HG03442 (cell line): ENCODE data around the gene MED29.
"Not testable (repeated sequence)": the region's sequence is repeated elsewhere in the genome, so short reads cannot be mapped to it uniquely, and the experiment has no call there.

ENCODE experiments used
- ATAC-seq: cut with Tn5 transposase; IDR thresholded peaks from one replicate; pipeline ENCODE4 v1.9.1; 2021; ENCODE audit warnings: mild to moderate bottlenecking, moderate library complexity; ENCODE audit not compliant: unreplicated experiment

The MED29 gene

DNA sequence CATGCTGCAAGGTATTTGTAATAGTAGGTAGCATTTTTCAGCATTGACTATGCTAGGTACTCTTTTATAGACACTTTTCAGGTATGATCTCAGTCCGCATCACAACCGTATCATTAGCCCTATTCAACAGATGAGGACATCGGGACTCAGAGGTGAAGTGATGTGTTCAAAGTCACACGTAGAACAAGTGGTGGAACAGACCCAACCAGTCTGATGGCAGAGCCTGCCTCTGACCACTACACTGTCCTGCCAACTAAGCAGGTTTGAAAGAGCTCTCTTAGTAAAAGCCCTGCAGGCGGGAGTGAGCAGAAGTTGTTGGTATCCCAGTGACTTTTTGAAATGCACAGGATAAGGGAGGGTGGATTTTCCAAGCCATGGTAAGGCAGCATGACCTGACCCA is 20.4 kb upstream of the MED29 start:
- no peak for ATAC-seq

- ATAC-seq = no peak
Observed at GRCh38 chr19:39372047-39372802, 19.0 kb upstream of the MED29 start.

- ATAC-seq = no peak
Observed at GRCh38 chr19:39372941-39373340, 18.2 kb upstream of the MED29 start.

DNA sequence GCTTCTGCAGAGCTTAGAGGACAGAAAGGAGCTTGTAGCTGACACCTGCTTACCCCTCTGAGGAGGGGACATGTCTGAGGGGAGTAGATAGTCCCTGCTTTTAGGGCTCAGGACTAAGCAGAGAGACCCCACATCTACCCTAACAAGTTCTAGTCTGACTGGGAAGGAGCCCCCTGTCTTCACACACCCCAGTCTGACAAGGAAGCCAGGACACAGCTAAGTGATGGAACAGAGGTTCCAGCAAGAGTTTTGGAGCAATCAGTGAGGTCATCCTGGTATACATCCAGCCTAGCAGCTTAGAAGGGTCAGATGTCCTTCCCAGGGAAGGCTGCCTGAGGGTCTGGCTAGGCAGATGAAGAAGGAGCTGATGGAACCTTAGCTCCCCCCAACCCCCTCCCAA is 15.2 kb upstream of the MED29 start:
- ATAC-seq = no peak

DNA sequence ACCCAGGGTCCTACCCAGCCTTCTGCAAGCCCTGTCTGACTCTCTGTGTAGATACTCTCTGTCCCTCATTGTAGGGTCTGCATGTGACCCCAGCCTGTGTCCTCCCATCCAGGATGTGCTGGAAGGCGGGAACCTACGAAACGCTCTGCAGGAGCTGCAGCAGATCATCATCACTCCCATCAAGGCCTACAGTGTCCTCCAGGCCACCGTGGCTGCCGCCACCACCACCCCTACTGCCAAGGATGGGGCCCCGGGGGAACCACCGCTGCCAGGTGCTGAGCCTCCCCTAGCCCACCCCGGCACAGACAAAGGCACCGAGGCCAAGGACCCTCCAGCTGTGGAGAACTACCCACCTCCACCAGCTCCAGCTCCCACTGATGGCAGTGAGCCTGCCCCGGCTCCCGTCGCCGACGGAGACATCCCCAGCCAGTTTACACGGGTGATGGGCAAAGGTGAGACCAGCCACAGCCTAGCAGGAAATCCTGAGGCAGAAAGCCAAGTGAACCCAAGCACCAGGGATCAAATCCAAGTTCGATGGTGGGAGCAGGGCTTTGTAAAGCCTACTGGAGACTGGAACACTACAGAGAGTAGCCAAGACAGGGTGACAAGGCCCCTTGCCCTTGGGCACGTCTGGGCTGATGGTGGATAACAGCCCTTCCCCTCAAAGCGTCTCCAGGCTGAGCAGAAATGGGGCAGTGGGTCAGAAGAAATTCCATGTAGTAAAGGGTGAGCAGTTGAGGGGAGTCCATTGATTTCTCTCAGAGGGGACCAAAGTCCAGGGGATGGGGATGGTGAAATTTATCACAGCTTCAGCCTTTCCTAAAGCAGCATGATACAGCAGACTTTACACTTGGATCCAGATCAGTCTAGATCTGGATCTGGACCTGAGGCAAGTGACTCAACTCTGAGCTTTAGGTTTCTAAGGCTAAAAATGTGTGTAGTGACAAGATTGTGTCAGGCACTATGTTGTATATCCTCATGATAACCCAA is 13.5 kb upstream of the MED29 start:
- no peak for ATAC-seq

DNA sequence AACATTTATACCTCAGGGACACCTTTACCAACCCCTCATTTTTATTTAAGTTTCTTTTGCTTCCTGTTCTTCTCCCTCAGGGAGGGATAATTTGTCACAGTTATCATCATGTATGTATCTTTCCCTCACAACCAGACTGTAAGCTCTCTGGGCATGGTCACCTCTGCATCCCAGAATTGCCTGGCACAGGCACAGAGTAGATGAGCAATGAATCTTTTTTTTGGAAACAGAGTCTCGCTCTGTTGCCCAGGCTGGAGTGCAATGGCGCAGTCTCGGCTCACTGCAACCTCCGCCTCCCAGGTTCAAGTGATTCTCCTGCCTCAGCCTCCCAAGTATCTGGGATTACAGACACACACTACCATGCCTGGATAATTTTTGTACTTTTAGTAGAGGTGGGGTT is 11.8 kb upstream of the MED29 start:
- not testable (repeated sequence) for ATAC-seq

DNA sequence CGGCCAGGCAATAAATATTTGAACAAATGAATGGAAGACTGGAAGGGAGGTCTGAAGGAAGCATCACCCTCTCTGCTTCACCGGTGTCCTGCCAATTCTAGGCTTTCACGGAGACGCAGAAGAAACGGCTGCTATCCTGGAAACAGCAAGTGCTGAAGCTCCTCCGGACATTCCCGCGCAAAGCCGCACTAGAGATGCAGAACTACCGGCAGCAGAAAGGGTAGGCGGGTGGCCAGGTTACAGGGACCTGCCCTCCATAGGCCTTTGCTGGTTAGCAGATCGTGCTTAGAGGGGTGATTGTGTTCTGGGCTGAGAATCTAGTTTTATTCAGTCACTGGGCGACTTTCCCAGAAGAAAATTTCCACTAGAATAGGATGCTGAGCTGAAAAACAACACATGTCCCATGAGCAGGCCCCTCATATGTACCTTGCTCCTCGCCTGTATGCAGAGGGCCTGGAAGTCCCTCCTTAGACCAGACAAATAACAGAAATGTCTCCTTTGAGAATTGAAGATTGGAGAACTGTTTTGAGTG is 11.2 kb upstream of the MED29 start:
- no peak for ATAC-seq

DNA sequence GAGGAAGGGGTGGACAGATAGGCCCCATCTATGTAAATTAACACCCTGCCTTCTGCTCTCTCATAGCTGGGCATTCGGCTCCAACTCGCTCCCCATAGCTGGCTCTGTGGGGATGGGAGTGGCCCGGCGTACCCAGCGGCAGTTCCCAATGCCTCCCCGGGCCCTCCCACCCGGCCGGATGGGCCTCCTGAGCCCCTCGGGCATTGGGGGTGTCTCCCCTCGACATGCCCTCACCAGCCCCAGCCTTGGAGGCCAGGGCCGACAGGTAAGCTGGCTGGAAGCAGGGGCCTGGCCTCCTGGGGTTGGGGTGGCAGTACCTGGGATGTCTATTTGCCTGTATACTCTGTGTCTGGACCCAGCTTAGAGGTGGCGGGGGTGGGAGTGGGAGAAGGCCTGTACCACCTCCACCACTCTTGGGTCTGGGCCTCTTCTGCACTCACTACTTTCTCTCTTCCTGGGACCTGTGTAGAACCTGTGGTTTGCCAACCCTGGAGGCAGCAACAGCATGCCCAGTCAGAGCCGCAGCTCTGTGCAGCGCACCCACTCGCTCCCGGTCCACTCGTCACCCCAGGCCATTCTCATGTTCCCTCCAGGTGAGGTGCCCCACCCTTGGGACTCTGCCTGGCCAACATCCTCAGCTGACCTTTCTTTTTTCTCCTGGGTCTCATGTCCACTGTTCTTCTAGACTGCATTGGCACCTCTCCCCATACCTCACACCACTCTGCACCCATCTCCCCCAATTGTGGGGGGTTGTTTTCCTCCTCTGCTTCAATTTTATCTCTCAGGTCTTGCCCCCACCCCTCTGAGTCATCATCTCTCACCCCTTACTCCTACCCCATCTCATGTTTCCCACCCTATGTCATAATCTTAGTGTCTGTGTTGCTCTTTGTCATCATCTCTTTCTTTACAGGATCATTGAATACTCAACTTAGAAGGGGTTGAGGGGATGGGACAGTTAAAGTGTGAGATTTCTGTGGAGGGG is 10.4 kb upstream of the MED29 start:
- ATAC-seq = no peak

DNA sequence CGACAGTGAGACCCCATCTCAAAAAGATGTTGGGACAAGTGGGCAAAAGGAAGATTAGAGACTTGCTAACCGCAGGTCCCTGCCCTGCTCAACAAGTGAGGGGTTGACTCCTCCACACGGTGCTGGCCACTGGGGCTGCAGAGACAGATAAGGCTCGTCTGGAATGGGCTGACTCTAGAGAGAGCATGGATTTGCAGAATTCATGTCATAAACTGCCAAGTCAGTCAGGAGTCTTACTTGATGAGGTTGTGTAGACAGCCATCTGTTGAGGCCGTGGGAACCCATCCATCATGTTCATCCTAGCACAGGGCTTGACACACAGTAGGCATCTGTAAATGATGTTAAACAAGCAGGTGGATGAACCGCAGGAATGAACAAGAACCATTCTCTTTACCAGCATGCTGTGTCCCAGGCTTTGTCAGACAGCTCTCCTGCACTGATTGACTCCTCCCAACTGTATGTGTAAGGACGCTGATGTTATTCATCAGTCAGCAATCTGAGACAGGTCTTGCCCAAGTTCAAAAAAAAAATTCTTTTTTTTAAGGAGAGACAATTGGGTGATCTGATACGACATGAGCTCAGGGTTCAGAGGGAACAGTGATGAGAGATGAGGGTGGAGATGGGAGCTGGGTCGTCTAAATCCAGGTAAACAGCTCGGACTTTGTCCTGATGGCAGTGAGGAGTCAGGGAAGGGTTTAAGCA is 9.1 kb upstream of the MED29 start:
- no peak for ATAC-seq

DNA sequence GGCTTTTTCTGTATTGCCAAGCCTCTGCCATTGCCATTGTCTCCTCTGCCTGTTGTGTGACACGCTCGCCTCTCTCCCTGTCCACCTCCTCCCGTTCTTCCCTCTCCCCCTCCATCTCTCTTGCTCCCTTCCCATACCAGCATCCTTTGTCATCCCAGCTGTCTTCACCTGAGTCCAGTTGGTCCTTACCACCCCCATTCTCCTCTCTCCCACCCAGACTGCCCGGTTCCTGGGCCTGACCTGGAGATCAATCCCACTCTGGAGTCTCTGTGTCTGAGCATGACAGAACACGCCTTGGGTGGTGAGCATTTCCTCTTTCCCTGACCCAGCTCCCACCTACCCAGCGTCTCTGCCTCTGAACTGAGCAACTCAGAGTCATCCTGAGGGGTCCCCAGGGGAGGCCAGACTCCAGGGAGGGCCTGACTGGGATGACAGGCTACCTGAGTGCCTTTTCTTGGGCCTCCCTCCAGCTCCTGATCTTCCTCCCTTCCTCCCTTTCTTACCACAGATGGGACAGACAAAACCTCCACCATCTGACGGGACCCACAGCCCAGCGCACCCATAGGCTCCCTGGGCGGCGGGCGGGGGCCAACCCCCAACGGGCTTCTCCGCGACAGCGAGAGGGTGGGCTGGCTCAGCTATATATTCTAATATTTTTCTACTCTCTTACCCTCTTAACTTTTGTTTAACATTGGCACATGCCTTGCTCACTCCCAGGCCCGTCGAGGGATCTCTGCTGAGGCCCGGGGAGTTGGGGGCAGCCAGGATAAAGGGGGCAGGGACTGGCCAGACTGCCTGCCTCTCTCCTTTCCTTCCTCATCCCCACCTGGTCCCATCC is 8.0 kb upstream of the MED29 start:
- no peak for ATAC-seq

DNA sequence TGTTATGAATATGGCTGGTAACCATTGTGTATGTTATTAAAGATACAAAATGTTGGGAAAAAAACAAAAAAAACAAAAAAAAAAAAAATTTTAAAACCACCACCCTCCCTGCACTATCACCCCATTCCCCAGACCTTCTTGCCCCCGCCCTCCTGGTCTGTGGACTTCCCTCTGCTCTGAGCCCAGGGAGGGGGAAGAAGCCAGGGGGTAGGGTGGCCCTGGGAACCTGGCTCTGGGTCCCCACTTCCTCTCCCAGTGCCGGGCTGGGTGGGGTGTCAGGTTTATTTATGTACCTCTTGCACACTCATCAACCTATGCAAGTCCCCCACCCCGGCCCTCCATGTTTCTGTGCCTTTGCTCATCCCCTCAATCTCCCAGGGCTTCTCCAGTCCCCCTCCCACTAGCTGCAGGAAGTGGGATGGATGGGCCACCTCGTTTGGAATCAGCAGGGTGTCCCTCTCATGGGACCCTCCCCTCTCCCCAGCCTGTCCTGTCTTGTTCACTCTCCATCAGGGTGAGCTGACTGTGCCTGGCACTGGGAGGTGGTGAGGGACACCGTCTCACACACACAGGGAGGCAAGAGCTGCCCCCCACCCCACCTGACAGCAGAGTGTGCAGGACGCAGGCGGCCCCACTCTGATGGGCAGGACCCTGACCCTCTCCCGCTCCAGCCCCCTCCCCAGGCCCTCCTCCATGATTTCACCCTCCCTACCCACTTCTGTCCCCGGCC is 6.2 kb upstream of the MED29 start:
- no peak for ATAC-seq

GRCh38 chr19:39385629-39386411 is 5.4 kb upstream of the MED29 start:
- ATAC-seq = no peak

DNA sequence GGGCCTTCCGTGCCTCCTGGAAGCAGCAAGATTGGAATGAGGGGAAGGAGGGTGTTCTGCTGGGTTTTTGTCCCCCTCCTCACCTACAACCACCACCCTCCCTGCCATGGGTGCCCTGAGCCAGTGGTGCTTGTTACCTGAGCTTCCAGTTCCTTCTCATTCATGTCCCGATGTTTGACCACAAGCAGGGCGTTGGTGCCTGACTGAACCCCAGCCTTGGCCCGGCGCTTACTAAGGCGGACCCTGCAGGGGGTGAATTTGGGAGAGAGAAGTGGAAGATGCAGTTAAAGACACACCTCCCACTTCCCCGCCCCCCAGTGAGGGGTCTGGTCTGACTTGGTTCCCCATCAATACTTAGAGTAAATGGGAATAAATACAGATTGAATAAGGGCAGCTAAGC is 4.6 kb upstream of the MED29 start:
- no peak for ATAC-seq

DNA sequence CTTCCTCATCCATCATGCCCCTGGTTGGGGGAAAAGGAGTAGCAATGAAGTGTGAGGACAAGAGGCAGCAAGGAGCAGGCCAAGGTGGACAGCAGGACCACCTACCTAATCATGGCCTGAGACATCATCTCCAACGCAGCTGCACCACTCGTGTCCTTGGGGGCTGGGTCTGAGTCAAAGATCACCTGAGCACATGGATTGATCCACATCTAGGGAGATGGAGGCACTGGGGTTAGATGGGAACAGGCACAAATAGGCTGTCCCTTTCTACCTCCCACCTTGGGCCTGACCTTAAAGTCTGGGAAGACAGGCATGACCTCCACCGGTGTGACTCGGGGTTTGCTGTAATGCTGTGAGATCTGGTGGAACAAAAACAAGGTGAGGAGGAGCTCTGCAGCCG is 2.5 kb upstream of the MED29 start:
- no peak for ATAC-seq

GRCh38 chr19:39389631-39390414 is 1.4 kb upstream of the MED29 start:
- no peak for ATAC-seq

GRCh38 chr19:39390451-39390750 is 777 bp upstream of the MED29 start:
- no peak for ATAC-seq
